IPS-18a (cell line): Measurements from ENCODE around the gene ACOX3.
A peak's percentile ranks its signal among the peaks of the same experiment; 100 is the strongest.
"Not testable (repeated sequence)": the region's sequence is repeated elsewhere in the genome, so short reads cannot be mapped to it uniquely, and the experiment has no call there.

Experiments
- H3K27ac ChIP-seq: one replicate; pipeline ENCODE4 v1.5.1; 2013; ENCODE audit warnings: low read length
- H3K27me3 ChIP-seq: one replicate; pipeline ENCODE4 v1.6.1; 2013; ENCODE audit warnings: mild to moderate bottlenecking, low read length; ENCODE audit not compliant: control insufficient read depth, insufficient read depth
- H3K36me3 ChIP-seq: one replicate; pipeline ENCODE4 v1.6.1; 2013; ENCODE audit warnings: low read depth, low read length; ENCODE audit not compliant: control insufficient read depth
- H3K4me1 ChIP-seq: one replicate; pipeline ENCODE4 v1.6.1; 2013; ENCODE audit warnings: low read depth, low read length; ENCODE audit not compliant: control insufficient read depth
- H3K4me3 ChIP-seq: one replicate; pipeline ENCODE4 v1.5.1; 2013; ENCODE audit warnings: low read length
- H3K9ac ChIP-seq: one replicate; pipeline ENCODE4 v1.6.1; 2013; ENCODE audit warnings: mild to moderate bottlenecking, low read length, moderate library complexity
- H3K9me3 ChIP-seq: one replicate; pipeline ENCODE4 v1.6.1; 2013; ENCODE audit warnings: low read depth, low read length; ENCODE audit not compliant: control insufficient read depth

Gene ACOX3

DNA sequence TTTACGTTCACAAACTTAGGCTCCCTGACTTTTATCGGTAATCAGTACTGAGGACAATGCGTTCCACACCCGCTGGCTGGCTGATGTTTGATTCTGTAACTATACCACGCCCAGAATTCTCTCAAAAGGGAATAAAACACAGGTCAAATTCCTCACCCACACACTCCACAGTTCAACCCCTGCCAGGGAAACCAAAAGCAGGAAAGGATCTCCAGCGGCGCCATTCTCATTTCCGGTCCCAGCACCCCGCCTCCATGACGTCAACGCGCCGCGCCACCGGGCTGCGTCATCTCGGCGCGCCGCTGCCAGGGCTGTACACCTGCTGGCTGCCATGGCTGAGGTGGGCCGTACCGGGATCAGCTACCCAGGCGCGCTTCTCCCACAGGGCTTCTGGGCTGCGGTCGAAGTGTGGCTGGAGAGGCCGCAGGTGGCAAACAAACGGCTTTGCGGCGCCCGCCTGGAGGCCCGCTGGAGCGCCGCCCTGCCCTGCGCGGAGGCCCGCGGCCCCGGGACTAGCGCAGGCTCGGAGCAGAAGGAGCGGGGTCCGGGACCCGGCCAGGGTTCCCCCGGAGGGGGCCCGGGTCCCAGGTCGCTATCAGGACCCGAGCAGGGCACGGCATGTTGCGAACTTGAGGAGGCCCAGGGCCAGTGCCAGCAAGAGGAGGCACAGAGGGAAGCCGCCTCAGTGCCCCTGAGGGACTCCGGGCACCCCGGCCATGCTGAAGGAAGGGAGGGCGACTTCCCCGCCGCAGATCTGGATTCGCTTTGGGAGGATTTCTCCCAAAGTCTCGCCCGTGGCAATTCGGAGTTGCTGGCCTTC lies at the start of gene ACOX3, which contains the start of gene TRMT44:
Gene ACOX3 (minus strand): TSS at position 232 of the 820 bp plus-strand sequence. CDS start 24,202 bp downstream, outside the sequence.
Gene TRMT44 (plus strand): TSS at position 286 of the 820 bp plus-strand sequence. CDS start 46 bp downstream, at position 332.
- peak within 1 kb of the TSS; percentile 66 for H3K9ac ChIP-seq
- peaks cover 11% of the 10 kb centered on the region for H3K4me1 ChIP-seq
- no peaks in the 10 kb centered on the region for H3K27me3 ChIP-seq
- H3K27ac ChIP-seq = peak within 1 kb of the TSS; percentile 58
- peak within 1 kb of the TSS; percentile 70 for H3K4me3 ChIP-seq
- no peaks in the 10 kb centered on the region for H3K36me3 ChIP-seq
- H3K9me3 ChIP-seq = no peaks in the 10 kb centered on the region

DNA sequence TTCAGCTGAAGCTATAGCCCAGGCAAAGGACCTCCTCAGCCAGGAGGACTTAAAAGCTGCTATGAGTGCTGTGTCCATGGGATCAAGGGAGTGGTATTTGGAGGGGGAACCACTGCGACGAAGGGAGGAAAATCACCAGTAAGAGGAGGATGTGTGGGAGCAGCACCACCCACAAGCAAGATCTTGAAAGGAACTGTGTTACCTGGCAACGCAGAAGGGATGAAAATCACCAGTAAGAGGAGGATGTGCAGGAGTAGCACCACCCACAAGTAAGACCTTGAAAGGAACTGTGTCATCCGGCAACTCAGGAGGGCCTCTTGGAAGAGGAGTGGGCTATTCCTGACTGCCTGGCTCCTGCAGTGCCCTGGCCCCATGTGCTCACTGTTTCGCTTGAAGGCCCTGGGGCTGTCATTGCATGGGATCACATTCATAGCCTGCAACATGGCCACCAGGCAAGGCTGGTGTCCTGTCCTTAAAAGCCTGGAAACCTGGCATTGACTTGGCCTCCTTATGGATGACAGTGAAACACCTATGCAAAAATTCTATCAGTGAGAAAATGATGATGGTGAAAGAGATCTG lies 48.4 kb upstream of the ACOX3 start:
- Histone ChIP-seq H3K4me3 (no peak overlapping the region), H3K9me3 (no peaks in the 10 kb centered on the region), H3K27me3 (no peaks in the 10 kb centered on the region), H3K9ac (no peak overlapping the region), H3K27ac (no peak overlapping the region), H3K36me3 (no peaks in the 10 kb centered on the region), H3K4me1 (peaks cover 14% of the 10 kb centered on the region)

DNA sequence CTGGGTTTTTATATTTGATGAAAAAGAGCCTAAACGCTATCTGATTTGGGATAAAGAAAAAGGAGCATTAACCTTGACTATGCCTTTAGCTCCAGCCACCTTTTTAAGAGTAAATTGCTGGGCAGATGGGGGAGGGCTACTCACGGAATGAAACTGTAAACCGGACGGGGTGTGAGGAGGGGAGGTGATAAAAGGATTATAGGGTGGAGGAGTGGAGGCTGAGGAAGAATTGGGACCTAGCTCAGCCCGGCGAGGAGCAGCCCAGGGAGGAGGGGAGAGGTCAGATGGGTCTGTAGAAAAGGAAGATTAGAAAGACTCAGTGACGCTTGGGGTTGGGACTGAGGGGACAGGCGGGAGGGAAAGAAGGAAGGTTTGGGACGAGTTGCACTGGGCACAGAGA lies 46.1 kb upstream of the ACOX3 start:
- H3K4me3 ChIP-seq, H3K36me3 ChIP-seq, H3K9ac ChIP-seq, H3K9me3 ChIP-seq, H3K27me3 ChIP-seq, H3K27ac ChIP-seq, H3K4me1 ChIP-seq: not testable (repeated sequence)

DNA sequence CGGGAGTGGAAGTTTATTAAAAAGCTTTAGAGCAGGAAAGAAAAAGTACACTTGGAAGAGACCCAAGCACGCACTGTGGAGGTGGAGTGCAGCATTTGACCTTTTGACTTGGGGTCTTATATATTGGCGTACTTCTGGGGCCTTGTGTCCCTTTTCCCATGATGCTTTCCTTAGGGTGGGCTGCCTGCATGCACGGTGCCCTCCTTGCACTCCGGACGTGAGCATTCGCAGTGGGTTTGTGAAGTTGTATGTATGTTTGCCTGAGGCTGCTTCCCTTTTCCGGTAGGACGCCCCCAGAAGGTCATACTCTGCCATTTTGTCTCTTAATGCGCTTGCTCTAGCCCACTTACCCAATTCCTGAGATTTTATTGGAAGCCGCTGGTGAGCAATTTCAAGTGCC lies 39.7 kb upstream of the ACOX3 start:
- no peaks in the 10 kb centered on the region for H3K27me3 ChIP-seq
- peaks cover 6% of the 10 kb centered on the region for H3K4me1 ChIP-seq
- no peak overlapping the region for H3K27ac ChIP-seq
- no peak overlapping the region for H3K4me3 ChIP-seq
- no peaks in the 10 kb centered on the region for H3K9me3 ChIP-seq
- H3K9ac ChIP-seq = no peak overlapping the region
- H3K36me3 ChIP-seq = peaks cover 16% of the 10 kb centered on the region

DNA sequence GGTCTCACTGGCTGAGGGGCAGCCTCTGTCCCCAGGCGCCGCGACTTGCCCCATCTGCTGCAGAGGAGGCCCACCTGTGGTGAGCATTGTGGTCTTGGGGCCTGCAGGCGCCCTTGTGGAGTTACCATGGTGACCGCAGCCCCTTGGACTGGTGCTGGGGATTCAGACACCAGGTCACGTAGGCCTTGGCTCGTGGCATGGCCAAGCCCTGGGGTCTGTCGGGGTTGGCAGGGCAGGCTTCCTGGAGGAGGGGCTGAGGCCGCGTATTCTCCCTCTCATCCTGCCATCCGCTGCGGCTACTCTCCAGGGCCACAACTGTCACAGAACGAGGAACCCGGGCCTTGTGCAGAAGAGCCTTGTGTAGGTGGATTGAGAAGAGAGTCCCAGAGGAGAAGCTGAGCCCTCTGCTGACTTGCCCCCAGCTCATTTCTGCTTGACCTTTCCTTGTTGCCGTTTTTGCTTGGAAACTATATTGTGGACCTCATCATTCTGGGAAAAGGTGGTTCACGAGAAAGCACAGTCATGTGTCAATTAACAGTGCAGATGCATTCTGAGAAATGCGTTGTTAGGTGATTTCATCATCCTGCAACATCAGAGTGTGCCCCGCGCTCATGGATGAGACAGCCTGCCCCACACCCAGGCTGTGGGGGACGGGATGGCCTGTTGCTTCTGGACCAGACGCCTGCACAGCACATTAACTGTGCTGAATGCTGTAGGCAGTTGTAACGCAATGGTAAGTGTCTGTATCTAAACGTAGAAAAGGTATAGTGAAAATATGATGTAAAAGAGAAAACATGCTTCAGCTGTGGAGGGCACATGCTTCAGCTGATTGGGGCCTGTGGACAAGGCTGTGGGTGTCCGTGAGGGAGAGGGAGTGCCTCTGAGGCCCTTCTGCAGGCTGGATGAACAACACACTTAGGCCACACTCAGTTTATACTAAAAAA lies 38.5 kb upstream of the ACOX3 start:
- no peak overlapping the region for H3K4me3 ChIP-seq
- H3K4me1 ChIP-seq = peaks cover 6% of the 10 kb centered on the region
- no peak overlapping the region for H3K9ac ChIP-seq

DNA sequence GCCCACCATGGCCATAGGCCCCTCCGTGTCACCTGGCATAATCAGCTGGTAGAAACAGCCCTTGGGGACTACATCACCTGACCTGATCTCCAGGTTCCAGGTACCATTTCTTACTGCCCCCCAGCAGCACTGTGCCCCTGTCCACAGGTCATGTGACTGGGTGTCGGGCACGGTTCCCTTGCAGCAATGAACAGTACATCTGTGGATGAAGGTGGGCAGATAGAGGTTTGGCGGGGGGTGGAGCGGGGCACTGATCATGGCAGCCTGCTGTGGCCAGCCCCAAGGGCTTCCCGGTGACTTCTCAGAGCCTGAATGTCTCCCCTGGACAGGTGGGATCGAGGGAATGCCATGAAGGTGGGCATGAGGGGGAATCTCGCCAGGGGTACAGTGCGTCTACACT lies 37.8 kb upstream of the ACOX3 start:
- Histone ChIP-seq H3K4me3 (no peak overlapping the region), H3K27ac (no peak overlapping the region), H3K4me1 (peaks cover 6% of the 10 kb centered on the region), H3K36me3 (peaks cover 18% of the 10 kb centered on the region), H3K27me3 (no peaks in the 10 kb centered on the region), H3K9me3 (no peaks in the 10 kb centered on the region), H3K9ac (no peak overlapping the region)

More for the DNA sequence above, 38.5 kb upstream of the ACOX3 start:
- Histone ChIP-seq H3K27ac (no peak overlapping the region), H3K36me3 (peaks cover 16% of the 10 kb centered on the region), H3K27me3 (no peaks in the 10 kb centered on the region), H3K9me3 (no peaks in the 10 kb centered on the region)

DNA sequence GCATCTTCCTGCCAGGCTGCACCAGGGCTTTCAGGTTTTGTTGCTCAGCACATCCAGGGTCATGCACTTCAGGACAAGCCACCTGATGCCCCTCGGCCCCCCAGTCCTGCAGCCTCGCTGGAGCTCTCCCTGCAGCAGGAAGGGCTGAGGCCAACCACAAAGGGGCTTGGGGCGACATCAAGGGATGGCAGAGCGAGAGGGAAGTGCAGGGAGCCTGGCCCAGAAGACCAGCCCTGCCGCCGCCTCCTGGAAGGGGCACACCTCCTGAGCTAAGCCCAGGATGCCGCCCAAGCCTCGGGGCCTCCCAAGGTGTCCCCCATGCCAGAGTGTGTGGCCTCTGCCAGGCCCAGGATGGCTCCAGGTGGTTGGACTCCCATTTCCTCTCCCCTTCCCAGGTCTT lies 37.2 kb upstream of the ACOX3 start:
- Histone ChIP-seq H3K9me3 (no peaks in the 10 kb centered on the region), H3K27ac (no peak overlapping the region), H3K9ac (no peak overlapping the region), H3K4me3 (no peak overlapping the region), H3K27me3 (no peaks in the 10 kb centered on the region), H3K4me1 (peaks cover 6% of the 10 kb centered on the region), H3K36me3 (peaks cover 20% of the 10 kb centered on the region)

DNA sequence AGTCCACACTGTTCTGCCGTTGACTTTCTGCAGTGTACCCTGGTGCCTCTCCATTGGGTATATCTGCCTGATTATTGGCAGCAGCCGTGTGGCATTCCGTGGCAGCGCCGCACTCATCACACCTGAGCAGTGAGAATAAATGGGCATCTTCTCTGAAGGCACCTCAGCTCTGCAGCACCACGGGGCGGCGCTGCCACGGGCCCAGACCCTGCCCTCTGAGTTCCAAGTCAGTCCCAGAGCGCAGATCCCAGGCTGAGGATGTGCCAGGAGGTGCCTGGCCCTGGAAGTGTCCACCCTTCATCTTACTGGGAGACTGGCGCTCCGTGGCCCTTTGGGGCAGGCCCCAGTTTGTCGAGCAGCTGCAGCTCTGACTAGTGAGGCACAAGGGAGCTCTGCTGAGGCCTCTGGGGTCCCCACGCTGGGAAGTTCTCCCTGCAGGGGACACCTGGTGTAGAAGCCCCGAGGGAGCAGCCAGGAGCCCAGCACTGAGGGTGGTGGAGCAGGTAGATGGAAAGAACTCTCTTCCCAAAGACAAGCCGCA lies 36.6 kb upstream of the ACOX3 start:
- H3K27me3 ChIP-seq = no peaks in the 10 kb centered on the region
- peaks cover 20% of the 10 kb centered on the region for H3K36me3 ChIP-seq
- no peak overlapping the region for H3K4me3 ChIP-seq
- no peak overlapping the region for H3K9ac ChIP-seq
- H3K27ac ChIP-seq = no peak overlapping the region
- H3K4me1 ChIP-seq = peaks cover 6% of the 10 kb centered on the region
- H3K9me3 ChIP-seq = no peaks in the 10 kb centered on the region

DNA sequence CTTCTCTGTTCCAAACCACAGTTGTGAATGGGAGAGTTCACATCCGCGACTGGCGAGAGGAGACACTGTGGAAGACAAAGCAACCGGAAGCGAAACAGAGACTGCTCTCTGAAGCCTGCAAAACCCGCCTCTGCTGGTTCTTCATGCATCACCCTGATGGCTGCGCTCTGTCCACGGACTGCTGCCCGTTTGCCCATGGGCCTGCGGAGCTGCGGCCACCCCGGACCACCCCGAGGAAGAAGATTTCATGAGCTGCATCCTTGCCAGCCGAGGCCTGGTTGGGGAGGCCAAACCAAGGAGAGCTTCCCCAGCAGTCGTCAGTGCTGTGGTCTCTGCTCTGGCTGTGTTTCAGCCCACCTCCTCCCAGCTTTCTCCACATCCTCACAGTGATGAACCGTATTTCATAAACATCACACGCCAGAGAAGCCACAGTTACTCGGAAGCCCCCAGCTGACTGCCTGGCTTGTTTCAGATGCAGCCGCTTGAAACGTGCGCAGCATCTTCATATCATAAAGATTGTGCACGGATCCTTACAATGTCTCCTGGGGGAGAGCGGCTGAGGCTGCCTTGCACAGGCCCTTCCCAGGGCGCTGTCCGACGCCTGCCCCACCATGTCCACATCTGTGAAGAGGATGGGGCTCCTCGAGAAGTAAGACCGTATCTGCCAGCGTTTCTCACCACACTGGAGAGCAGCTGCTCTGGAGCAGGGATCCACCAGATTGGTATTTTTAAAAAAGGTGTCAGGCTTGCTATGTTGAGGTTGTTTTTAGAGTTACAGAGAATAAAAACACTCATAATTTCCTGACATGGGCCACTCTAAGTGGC lies 35.4 kb upstream of the ACOX3 start:
- H3K27me3 ChIP-seq = no peaks in the 10 kb centered on the region
- H3K9ac ChIP-seq = no peak overlapping the region
- H3K27ac ChIP-seq = no peak overlapping the region
- H3K36me3 ChIP-seq = peaks cover 20% of the 10 kb centered on the region
- H3K4me1 ChIP-seq = peaks cover 3% of the 10 kb centered on the region
- no peak overlapping the region for H3K4me3 ChIP-seq
- H3K9me3 ChIP-seq = no peaks in the 10 kb centered on the region

DNA sequence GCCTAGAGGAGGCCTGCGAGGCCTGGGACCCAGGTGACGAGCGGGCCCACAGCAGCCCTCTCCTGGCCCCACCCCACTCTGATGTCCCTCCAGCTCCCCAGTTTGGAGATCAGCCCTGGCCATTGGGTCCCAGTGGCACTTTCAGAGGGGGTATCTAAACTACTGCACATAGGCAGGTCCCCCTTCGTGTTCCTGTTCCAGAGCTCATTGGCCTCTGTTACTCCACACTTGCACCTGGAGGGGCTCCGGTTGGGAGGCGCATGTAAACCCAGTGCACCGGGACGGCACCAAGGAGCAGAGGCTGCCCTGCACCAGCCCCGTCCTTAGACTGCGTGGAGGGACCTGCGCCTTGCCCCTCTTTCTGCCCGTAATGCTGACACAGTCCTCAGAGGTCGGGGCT lies 34.3 kb upstream of the ACOX3 start:
- Histone ChIP-seq H3K27me3 (no peaks in the 10 kb centered on the region), H3K9me3 (no peaks in the 10 kb centered on the region), H3K27ac (no peak overlapping the region), H3K9ac (no peak overlapping the region), H3K36me3 (peaks cover 26% of the 10 kb centered on the region), H3K4me3 (no peak overlapping the region), H3K4me1 (no peaks in the 10 kb centered on the region)
